GM12874 (cell line): ENCODE measurements around the gene SELENOS.

ENCODE experiments used
- TF ChIP-seq, protein P1 (sequence below): IDR thresholded peaks from 2 replicates; pipeline ENCODE4 v1.5.1; 2011; ENCODE audit warnings: low read depth, mild to moderate bottlenecking, control low read depth, low read length, moderate library complexity; ENCODE audit not compliant: insufficient read depth

The SELENOS gene

DNA sequence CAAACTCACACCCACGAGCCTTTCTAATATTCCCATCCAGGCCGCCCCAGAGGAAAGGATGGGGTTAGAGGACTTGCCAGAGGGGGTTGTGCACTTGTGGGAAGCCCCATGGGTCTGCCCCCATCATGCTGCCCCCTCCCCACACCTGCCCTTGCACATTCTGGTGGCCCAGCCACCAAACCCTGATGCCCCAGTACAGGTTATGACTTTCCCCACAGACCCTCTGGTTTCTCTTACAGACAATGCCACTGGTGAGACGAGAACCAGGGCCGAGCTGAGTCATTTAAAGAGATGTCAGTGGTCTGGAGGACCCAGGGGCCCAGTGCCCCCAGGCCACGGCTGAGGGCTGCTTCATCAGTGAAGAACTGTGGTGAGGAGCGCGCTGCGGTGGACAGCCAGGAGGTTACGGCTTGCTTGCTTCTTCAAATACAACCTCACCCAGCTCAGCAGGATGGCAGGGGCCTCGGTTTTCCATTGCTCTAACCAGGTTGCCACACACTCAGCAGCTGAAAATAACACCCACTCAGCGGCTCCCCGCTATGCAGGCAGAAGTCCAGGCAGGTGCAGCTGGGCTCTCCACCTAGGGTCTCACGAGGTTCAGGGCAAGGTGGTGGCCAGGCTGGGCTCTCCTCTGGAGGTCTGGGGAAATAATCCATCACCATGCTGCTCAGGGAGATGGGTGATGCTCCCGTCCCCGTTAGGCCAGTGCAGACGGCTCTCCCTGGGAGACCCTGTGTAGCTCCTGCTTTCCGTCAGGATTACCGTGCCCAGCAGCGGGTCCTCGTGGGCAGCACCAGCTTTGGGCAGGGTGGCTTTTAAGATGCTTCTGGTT lies 31.5 kb upstream of the SELENOS start:
- TF ChIP-seq, protein P1, sequence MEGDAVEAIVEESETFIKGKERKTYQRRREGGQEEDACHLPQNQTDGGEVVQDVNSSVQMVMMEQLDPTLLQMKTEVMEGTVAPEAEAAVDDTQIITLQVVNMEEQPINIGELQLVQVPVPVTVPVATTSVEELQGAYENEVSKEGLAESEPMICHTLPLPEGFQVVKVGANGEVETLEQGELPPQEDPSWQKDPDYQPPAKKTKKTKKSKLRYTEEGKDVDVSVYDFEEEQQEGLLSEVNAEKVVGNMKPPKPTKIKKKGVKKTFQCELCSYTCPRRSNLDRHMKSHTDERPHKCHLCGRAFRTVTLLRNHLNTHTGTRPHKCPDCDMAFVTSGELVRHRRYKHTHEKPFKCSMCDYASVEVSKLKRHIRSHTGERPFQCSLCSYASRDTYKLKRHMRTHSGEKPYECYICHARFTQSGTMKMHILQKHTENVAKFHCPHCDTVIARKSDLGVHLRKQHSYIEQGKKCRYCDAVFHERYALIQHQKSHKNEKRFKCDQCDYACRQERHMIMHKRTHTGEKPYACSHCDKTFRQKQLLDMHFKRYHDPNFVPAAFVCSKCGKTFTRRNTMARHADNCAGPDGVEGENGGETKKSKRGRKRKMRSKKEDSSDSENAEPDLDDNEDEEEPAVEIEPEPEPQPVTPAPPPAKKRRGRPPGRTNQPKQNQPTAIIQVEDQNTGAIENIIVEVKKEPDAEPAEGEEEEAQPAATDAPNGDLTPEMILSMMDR: no peak

DNA sequence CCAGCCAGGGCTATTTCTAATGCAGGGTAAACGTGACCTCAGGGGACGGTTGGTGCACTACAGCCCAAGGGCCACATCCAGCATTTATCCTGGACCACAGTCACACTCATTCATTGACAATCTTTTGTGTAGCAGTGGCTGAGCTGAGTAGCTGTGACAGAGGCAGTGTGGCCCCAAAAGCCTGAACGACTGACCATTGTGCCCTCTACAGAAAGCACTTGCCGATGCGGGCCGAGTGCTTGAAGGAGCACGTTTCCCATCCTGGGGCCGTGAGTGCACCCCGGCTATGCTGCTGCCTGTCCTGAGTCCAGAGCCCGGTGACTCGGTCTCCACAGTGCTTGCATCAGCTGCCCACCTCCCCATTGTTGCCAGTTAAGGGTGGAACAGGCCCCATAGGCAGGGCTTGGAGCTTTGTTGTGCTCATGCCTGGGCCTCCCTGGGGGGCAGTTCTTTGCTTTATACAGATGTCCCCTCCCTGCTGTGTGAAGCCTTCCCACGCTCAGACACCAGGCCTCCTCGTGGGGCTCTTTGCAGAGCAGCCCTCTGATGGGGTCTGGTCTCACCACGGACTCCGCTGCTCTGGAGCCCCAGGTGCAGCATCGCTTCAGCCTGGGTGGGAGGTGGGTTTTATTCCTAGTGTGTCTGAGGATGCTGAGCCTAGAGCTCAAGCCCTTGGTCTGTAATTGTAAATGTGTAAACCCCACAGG lies 30.8 kb upstream of the SELENOS start:
- TF ChIP-seq, protein P1: no peak

DNA sequence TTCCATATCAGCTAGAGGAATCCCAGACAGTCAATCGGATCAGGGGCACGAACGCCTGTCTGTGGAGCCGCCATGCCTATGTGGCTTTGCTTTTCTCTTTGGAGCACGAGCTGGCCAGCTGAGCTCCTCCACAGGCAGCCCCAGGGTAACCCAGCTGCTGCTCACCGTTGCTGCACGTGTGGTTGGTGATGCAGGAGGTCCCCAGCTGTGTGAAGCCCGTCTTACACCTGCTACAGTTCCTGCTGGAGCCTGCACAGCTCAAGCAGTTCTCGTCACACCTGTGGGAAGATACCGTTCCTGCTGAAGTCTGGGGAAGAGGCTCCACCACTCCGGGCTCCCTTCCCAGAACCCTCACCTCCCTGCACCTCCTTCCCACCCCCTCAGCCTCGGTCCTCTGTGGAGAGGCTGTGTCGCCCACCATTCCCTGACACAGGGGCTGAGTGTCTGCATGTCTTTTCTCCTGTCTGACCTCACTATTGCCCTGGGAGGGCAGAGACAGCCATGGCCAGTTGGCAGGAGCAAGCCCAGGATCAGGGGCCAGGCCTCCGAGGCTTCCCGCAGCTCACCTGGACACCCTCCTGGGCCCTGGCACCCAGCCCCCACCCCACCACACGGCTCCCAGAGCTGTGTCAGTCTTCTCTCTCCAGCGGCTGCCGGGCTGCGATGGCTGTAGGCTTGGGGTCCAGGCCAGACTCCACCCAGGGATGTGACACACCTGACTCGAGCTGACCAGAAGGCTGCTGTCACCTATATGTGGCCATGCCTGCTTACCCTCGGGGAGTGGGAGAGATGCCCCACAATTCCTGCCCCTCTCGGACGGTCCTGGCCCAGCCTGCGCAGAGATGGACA lies 30.0 kb upstream of the SELENOS start:
- TF ChIP-seq, protein P1: no peak

DNA sequence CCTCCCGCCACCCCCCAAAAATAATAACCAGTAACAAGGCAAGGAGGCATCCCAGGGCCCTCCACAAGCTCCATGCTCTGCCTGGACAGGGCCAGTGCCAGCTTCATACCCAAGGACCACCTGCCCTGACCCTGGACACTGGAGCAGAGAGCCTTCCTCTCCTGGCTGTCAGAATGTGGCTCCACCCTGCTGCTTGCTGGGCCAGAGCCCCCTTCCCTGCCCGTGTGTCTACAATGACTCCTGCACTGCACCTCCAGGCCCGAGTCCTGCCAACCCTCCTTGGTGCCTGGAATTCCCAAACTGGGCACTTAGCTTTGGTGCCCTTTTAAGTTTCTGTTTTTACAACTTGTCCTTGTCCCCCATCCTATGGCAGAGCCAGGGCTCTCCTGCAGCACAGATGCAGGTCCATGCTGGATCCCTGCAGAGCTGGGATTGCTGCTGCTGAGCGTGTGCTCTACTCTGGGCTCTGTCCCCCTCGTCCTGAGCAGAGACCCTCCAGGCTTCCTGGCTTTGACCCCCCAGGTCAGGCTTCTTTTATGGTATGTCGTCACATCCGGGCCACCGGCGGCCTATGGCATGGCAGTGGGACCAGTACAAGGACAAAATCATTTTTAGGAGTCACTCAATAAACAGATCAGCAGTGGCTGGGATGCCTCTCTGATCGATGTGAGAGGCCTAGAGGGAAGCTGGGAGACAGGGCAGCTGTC lies 29.2 kb upstream of the SELENOS start:
- TF ChIP-seq, protein P1: no peak

DNA sequence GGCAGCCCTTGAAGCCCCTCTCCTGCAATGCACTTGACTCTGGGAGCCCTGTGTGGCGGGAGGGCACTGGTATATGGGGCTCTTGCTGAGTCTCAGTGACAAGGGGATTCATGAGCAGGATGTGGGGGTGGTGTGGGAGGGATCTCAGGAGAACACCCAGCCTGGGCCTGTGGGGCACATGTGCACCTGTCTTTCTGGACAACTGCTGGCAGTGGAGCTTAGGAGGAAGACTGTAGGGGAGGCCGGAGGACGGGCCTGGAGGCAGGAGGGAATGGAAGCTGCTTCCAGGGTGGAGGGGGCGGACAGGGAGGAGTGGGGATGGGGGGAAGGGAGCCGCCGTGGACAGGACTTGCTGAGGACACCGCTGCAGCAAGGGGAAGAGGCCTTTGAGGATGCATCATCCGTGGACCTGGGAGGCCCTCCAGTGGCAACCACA lies 28.6 kb upstream of the SELENOS start:
- TF ChIP-seq, protein P1: no peak

DNA sequence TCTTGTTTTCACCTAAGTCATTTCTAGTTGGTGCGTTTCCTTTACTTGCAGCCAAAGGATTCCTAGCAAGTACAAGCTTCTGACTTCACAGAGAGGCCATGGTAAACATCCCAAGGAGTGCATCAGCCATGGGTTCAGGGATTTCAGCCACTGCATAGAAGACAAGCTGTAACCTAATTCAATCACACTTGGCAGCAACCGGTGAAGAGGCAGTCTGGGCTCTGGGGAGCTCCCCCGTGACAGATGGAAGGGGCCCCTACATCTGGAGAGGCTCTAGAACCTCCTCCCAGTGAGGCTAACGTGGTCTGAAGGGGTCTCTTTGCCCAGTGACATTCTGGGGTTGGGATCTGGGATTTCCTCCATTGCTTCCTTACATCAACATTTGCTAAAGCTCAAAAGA lies 26.1 kb upstream of the SELENOS start:
- TF ChIP-seq, protein P1: no peak
